Spleen (tissue), 7 donors: ENCODE data around the gene PLD2.

Experiments used
- POLR2A ChIP-seq, 3 donors: fragments of 450-650 bp; IDR thresholded peaks; one replicate each; pipeline ENCODE4 v1.5.1; 2017; ENCODE audit warnings: antibody characterized with exemption in 3 of 3, mild to moderate bottlenecking in 1 of 3
- TF ChIP-seq, protein P1 (sequence below), 11 experiments: fragments of 200-600 bp in 7 of 11; fragments of 450-650 bp in 4 of 11; sonication (generic) in 4 of 11; IDR thresholded peaks in 8 of 11; conservative IDR thresholded peaks in 3 of 11; 1 replicate in 7 of 11; 2 replicates in 4 of 11; pipeline versions ENCODE4 v1.4.0 to v1.8.0; 2016 to 2021; ENCODE audit warnings: antibody characterized with exemption in 11 of 11, inconsistent platforms in 4 of 11, mild to moderate bottlenecking in 1 of 11
- donor health status: DM: no; HTN: no; CAD: no; lungs with moderate emphysema.
- donor health status: DM: no; HTN: no; CAD: no.
- donor health status: DM: no; HTN: no; CAD: no.

DNA sequence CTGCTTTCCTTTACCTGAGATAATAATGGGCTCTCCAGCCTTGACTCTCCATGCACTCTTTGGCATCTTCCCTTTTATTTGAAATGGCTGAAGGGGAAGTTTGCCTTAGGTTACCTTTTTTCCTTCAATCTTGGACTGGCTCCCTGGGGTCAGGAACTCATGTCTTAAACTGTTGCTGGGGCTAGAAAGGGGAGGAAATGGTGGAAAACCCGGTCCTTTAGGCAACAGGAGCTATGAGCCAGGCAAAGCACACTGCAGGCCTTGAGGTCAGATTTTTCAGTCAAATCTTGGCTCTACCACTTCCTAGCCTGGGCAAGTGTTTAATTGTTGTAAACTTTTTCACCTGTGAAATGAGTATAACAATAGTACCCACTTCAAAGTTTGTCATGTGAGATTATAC lies 56.4 kb downstream of the PLD2 start:
- no peak for TF ChIP-seq POLR2A (IDR thresholded peaks at IDR 0.05)
- TF ChIP-seq, protein P1, sequence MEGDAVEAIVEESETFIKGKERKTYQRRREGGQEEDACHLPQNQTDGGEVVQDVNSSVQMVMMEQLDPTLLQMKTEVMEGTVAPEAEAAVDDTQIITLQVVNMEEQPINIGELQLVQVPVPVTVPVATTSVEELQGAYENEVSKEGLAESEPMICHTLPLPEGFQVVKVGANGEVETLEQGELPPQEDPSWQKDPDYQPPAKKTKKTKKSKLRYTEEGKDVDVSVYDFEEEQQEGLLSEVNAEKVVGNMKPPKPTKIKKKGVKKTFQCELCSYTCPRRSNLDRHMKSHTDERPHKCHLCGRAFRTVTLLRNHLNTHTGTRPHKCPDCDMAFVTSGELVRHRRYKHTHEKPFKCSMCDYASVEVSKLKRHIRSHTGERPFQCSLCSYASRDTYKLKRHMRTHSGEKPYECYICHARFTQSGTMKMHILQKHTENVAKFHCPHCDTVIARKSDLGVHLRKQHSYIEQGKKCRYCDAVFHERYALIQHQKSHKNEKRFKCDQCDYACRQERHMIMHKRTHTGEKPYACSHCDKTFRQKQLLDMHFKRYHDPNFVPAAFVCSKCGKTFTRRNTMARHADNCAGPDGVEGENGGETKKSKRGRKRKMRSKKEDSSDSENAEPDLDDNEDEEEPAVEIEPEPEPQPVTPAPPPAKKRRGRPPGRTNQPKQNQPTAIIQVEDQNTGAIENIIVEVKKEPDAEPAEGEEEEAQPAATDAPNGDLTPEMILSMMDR (IDR thresholded peaks at IDR 0.05 in 8 of 11, conservative IDR thresholded peaks at IDR 0.05 in 3 of 11), result no peak
